GM12878 (cell line): ENCODE results near the gene XIRP1. TPM values are rescaled to one million over a fixed set of nuclear protein-coding genes. Genes with fewer than 3 reads are reported as not detected.
A peak's percentile ranks its signal among the peaks of the same experiment; 100 is the strongest.

Experiments
- BHLHE40 ChIP-seq, 2 experiments: fragments of 450-650 bp in 1 of 2; IDR thresholded peaks; 2 replicates each; pipeline ENCODE4 v1.6.1; 2011 to 2017; ENCODE audit warnings: low read depth in 2 of 2, borderline replicate concordance in 1 of 2, improper control_type of control experiment in 1 of 2, low read length in 1 of 2, mild to moderate bottlenecking in 1 of 2
- BMI1 ChIP-seq: fragments of 450-650 bp; IDR thresholded peaks from 2 replicates; pipeline ENCODE4 v1.6.1; 2016; ENCODE audit warnings: mild to moderate bottlenecking, moderate library complexity, borderline replicate concordance
- CREB1 ChIP-seq: IDR thresholded peaks from 2 replicates; pipeline ENCODE4 v1.6.1; 2012; ENCODE audit warnings: low read depth, mild to moderate bottlenecking, inconsistent platforms
- CTCF ChIP-seq, 3 experiments: IDR thresholded peaks in 2 of 3; conservative IDR thresholded peaks in 1 of 3; 2 replicates each; pipeline ENCODE4 v1.5.1; 2011; ENCODE audit warnings: low read depth in 3 of 3, low read length in 3 of 3, mild to moderate bottlenecking in 3 of 3, control low read depth in 2 of 3, moderate library complexity in 2 of 3, inconsistent platforms in 1 of 3, mixed read lengths in 1 of 3; ENCODE audit not compliant: control insufficient read depth in 2 of 3, insufficient read depth in 1 of 3; ENCODE audit errors: extremely low read depth in 1 of 3
- CUX1 ChIP-seq: IDR thresholded peaks from 2 replicates; pipeline ENCODE4 v1.6.1; 2012; ENCODE audit warnings: improper control_type of control experiment, low read depth, low read length; ENCODE audit not compliant: insufficient replicate concordance
- EGR1 ChIP-seq, 2 experiments: IDR thresholded peaks; 1 replicate in 1 of 2; 2 replicates in 1 of 2; pipeline ENCODE4 v1.6.1; 2011 to 2012; ENCODE audit warnings: low read depth in 2 of 2, low read length in 2 of 2, borderline replicate concordance in 1 of 2, mild to moderate bottlenecking in 1 of 2, moderate library complexity in 1 of 2
- FOS ChIP-seq: IDR thresholded peaks from 3 replicates; pipeline ENCODE4 v1.6.1; 2011; ENCODE audit warnings: borderline replicate concordance; ENCODE audit not compliant: insufficient read length; ENCODE audit errors: extremely low read depth
- GATAD2B ChIP-seq: fragments of 450-650 bp; conservative IDR thresholded peaks from 2 replicates; pipeline ENCODE4 v1.6.1; 2017; ENCODE audit warnings: low read depth, mild to moderate bottlenecking, moderate library complexity
- KAT2A ChIP-seq: conservative IDR thresholded peaks from 2 replicates; pipeline ENCODE4 v1.6.1; 2011; ENCODE audit warnings: low read depth, low read length; ENCODE audit not compliant: control insufficient read depth
- polyA plus RNA-seq, 11 experiments: library from polyadenylated mRNA; depleted of rRNA in 4 of 11; unstranded in 6 of 11; stranded (reverse) in 5 of 11; fragments of >200 nt; fragmentation: Nextera tagmentation in 4 of 11; fragmentation: Illumina TruSeq in 1 of 11; extraction: Ambion mirVana in 4 of 11; extraction: Trizol in 1 of 11; gene quantifications; 1 replicate in 1 of 11; 2 replicates in 10 of 11; pipeline versions ENCODE4 v1.2.1 to v1.2.3, GENCODE V29; 2011 to 2016; ENCODE audit warnings: inconsistent platforms in 2 of 11, missing spikeins in 2 of 11, low read depth in 1 of 11
- total RNA-seq, 4 experiments: library from RNA; depleted of rRNA in 3 of 4; stranded (reverse); fragments of >200 nt in 3 of 4; fragmentation: Illumina TruSeq in 1 of 4; extraction: Trizol in 1 of 4; gene quantifications; 2 replicates each; pipeline versions ENCODE4 v1.2.1 to v1.2.3, GENCODE V29; 2013 to 2021
- TF ChIP-seq, protein P1 (sequence below): fragments of 150-350 bp; IDR thresholded peaks from 2 replicates; pipeline ENCODE4 v1.6.1; 2016; ENCODE audit warnings: low read depth, low read length
- TF ChIP-seq, protein P2 (sequence below): fragments of 450-650 bp; IDR thresholded peaks from 2 replicates; pipeline ENCODE4 v1.6.1; 2016; ENCODE audit warnings: mild to moderate bottlenecking, moderate library complexity, borderline replicate concordance

XIRP1 gene
- total and polyA plus RNA-seq, 10 of the 15 experiments (the other 5 are each of a cell fraction or from before 2014, with no cell fraction given): 0.03 to 0.38 (median 0.08) TPM; not detected in 1

DNA sequence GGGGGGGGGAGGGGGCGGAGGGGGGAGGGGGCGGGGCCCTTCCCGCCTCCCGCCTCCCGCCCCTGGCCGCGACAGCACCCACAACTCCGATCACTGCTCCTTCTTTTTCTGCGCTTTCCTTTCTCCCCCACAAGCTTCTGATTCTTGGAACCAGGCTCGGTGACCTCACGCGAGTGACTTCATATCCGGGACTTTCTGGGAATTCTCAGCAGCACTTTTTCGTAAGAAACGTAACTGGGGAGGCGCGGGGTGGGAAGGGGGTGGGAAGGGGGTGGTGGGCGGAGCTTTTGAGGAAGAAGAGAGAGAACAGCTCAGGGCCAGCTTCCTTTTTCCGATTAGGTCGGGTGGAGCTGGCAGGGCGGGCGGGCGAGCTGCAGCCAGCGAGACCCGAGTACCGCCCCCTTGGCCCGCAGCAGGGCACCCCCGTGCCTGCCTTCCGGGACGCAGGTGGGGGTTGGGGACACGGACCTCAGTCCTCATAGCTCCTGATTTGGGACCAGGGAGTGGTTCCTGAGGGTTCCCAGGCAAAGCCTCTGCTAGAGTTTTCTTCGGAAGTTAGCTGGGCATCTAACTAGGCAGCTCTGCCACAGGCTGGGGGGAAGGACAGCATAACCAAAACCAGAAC is 14.6 kb downstream of the XIRP1 start (continued):
- TF ChIP-seq, protein P1, sequence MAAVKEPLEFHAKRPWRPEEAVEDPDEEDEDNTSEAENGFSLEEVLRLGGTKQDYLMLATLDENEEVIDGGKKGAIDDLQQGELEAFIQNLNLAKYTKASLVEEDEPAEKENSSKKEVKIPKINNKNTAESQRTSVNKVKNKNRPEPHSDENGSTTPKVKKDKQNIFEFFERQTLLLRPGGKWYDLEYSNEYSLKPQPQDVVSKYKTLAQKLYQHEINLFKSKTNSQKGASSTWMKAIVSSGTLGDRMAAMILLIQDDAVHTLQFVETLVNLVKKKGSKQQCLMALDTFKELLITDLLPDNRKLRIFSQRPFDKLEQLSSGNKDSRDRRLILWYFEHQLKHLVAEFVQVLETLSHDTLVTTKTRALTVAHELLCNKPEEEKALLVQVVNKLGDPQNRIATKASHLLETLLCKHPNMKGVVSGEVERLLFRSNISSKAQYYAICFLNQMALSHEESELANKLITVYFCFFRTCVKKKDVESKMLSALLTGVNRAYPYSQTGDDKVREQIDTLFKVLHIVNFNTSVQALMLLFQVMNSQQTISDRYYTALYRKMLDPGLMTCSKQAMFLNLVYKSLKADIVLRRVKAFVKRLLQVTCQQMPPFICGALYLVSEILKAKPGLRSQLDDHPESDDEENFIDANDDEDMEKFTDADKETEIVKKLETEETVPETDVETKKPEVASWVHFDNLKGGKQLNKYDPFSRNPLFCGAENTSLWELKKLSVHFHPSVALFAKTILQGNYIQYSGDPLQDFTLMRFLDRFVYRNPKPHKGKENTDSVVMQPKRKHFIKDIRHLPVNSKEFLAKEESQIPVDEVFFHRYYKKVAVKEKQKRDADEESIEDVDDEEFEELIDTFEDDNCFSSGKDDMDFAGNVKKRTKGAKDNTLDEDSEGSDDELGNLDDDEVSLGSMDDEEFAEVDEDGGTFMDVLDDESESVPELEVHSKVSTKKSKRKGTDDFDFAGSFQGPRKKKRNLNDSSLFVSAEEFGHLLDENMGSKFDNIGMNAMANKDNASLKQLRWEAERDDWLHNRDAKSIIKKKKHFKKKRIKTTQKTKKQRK: no peak
- TF ChIP-seq EGR1 (IDR thresholded peaks at IDR 0.05; ENCODE audit: borderline replicate concordance in 1 of 2, low read depth in 2 of 2, low read length in 2 of 2) (peak in 1 of 2 experiments; percentile 5; a peak in 1 of 3 replicates), CREB1 (peak; percentile 82), CTCF (IDR thresholded peaks at IDR 0.05 in 2 of 3, conservative IDR thresholded peaks at IDR 0.05 in 1 of 3; ENCODE audit: control insufficient read depth in 2 of 3, extremely low read depth in 1 of 3, insufficient read depth in 1 of 3, low read depth in 3 of 3, low read length in 3 of 3) (no peak), GATAD2B (peak; percentile 47; the same call in 1 of the 2 replicates), BMI1 (no peak), KAT2A (no peak), BHLHE40 (IDR thresholded peaks at IDR 0.05; ENCODE audit: borderline replicate concordance in 1 of 2, low read depth in 2 of 2, low read length in 1 of 2) (peak; percentile 29 to 63; a peak in 2 of 4 replicates), FOS (no peak), CUX1 (no peak)
- TF ChIP-seq, protein P2, sequence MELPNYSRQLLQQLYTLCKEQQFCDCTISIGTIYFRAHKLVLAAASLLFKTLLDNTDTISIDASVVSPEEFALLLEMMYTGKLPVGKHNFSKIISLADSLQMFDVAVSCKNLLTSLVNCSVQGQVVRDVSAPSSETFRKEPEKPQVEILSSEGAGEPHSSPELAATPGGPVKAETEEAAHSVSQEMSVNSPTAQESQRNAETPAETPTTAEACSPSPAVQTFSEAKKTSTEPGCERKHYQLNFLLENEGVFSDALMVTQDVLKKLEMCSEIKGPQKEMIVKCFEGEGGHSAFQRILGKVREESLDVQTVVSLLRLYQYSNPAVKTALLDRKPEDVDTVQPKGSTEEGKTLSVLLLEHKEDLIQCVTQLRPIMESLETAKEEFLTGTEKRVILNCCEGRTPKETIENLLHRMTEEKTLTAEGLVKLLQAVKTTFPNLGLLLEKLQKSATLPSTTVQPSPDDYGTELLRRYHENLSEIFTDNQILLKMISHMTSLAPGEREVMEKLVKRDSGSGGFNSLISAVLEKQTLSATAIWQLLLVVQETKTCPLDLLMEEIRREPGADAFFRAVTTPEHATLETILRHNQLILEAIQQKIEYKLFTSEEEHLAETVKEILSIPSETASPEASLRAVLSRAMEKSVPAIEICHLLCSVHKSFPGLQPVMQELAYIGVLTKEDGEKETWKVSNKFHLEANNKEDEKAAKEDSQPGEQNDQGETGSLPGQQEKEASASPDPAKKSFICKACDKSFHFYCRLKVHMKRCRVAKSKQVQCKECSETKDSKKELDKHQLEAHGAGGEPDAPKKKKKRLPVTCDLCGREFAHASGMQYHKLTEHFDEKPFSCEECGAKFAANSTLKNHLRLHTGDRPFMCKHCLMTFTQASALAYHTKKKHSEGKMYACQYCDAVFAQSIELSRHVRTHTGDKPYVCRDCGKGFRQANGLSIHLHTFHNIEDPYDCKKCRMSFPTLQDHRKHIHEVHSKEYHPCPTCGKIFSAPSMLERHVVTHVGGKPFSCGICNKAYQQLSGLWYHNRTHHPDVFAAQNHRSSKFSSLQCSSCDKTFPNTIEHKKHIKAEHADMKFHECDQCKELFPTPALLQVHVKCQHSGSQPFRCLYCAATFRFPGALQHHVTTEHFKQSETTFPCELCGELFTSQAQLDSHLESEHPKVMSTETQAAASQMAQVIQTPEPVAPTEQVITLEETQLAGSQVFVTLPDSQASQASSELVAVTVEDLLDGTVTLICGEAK: 0 out of 2 replicates have a peak, but pooled peaks have one; percentile 20
